HepG2 (cell line): ENCODE measurements around the gene B3GNT9. TPM values are rescaled to one million over a fixed set of nuclear protein-coding genes. Genes with fewer than 3 reads are reported as not detected.

Experiments used
- GPN1 ChIP-seq: sonication (generic); formaldehyde crosslinking; IDR thresholded peaks from 2 replicates; pipeline ENCODE4 v1.5.1; 2020; ENCODE audit warnings: missing genetic modification reagents, borderline replicate concordance
- KAT7 ChIP-seq: IDR thresholded peaks from 2 replicates; pipeline ENCODE4 v1.6.1; 2018; ENCODE audit warnings: borderline replicate concordance, missing compliant biosample characterization
- MNT ChIP-seq: fragments of 450-650 bp; IDR thresholded peaks from 2 replicates; pipeline ENCODE4 v1.6.1; 2016
- SIX1 ChIP-seq: sonication (generic); formaldehyde crosslinking; IDR thresholded peaks from 2 replicates; pipeline ENCODE4 v1.4.0; 2020; ENCODE audit warnings: missing genetic modification reagents, borderline replicate concordance
- ZBTB39 ChIP-seq: sonication (generic); formaldehyde crosslinking; IDR thresholded peaks from 2 replicates; pipeline ENCODE4 v1.5.0; 2020; ENCODE audit warnings: missing genetic modification reagents
- ZFP90 ChIP-seq: sonication (generic); formaldehyde crosslinking; IDR thresholded peaks from 2 replicates; pipeline ENCODE4 v1.8.0; 2022; ENCODE audit warnings: missing genetic modification reagents, mild to moderate bottlenecking, inconsistent platforms, borderline replicate concordance
- ZHX2 ChIP-seq, 2 experiments: sonication (generic) in 1 of 2; formaldehyde crosslinking in 1 of 2; IDR thresholded peaks; 2 replicates each; pipeline versions ENCODE4 v1.6.1 to v1.9.0; 2014 to 2022; ENCODE audit warnings: antibody characterized with exemption in 1 of 2, borderline replicate concordance in 1 of 2, inconsistent platforms in 1 of 2, low read depth in 1 of 2, missing genetic modification reagents in 1 of 2
- ZIK1 ChIP-seq: sonication (generic); formaldehyde crosslinking; IDR thresholded peaks from 2 replicates; pipeline ENCODE4 v1.5.0; 2020; ENCODE audit warnings: mild to moderate bottlenecking, low read depth, missing genetic modification reagents, borderline replicate concordance
- ZMAT5 ChIP-seq: sonication (generic); formaldehyde crosslinking; IDR thresholded peaks from 2 replicates; pipeline ENCODE4 v1.5.0; 2020; ENCODE audit warnings: mild to moderate bottlenecking, low read depth, missing genetic modification reagents, borderline replicate concordance
- ZNF180 ChIP-seq: sonication (generic); formaldehyde crosslinking; IDR thresholded peaks from 2 replicates; pipeline ENCODE4 v1.4.0; 2020; ENCODE audit warnings: low read depth, missing genetic modification reagents, borderline replicate concordance
- ZNF512B ChIP-seq: sonication (generic); formaldehyde crosslinking; IDR thresholded peaks from 2 replicates; pipeline ENCODE4 v1.5.1; 2020; ENCODE audit warnings: missing genetic modification reagents, mild to moderate bottlenecking, borderline replicate concordance
- ZNF777 ChIP-seq: sonication (generic); formaldehyde crosslinking; IDR thresholded peaks from 2 replicates; pipeline ENCODE4 v1.4.0; 2020; ENCODE audit warnings: missing genetic modification reagents
- ZNF850 ChIP-seq: sonication (generic); formaldehyde crosslinking; conservative IDR thresholded peaks from 2 replicates; pipeline ENCODE4 v1.9.0; 2021; ENCODE audit warnings: mild to moderate bottlenecking, missing genetic modification reagents
- polyA plus RNA-seq, 8 experiments: library from polyadenylated mRNA; depleted of rRNA in 3 of 8; stranded (reverse) in 7 of 8; unstranded in 1 of 8; fragments of >200 nt; fragmentation: Illumina TruSeq in 4 of 8; extraction: Trizol in 4 of 8; gene quantifications; 2 replicates each; pipeline versions ENCODE4 v1.2.1 to v1.2.3, GENCODE V29; 2011 to 2016; ENCODE audit warnings: low read depth in 4 of 8, missing spikeins in 1 of 8, mixed read lengths in 1 of 8; ENCODE audit not compliant: insufficient read depth in 1 of 8
- total RNA-seq, 5 experiments: library from RNA; depleted of rRNA; stranded (reverse); fragments of >200 nt; fragmentation: Illumina TruSeq; extraction: Trizol; gene quantifications; 2 replicates each; pipeline ENCODE4 v1.2.3, GENCODE V29; 2016; ENCODE audit warnings: low read depth in 1 of 5

The B3GNT9 gene
- total and polyA plus RNA-seq, 2 of the 13 experiments (the other 11 are each of a cell fraction or from before 2014, with no cell fraction given): 1.5 to 3.1 TPM

- no peak for TF ChIP-seq KAT7 (CRISPR knock-in tag)
- TF ChIP-seq ZFP90: peak; percentile 98
- TF ChIP-seq ZMAT5: no peak
- no peak for TF ChIP-seq ZHX2 (IDR thresholded peaks at IDR 0.05; ENCODE audit: low read depth)
- peak; percentile 86; the same call in 1 of the 2 replicates for TF ChIP-seq ZHX2 (CRISPR knock-in tag; IDR thresholded peaks at IDR 0.05; ENCODE audit: borderline replicate concordance)
- TF ChIP-seq ZNF180 (CRISPR knock-in tag): peak; percentile 83; the same call in 1 of the 2 replicates
- peak; percentile 84 for TF ChIP-seq ZNF777 (CRISPR knock-in tag)
- 0 out of 2 replicates have a peak, but pooled peaks have one; percentile 33 for TF ChIP-seq ZNF850 (CRISPR knock-in tag)
- peak; percentile 72; the same call in 1 of the 2 replicates for TF ChIP-seq SIX1 (CRISPR knock-in tag)
- TF ChIP-seq ZBTB39 (CRISPR knock-in tag): peak; percentile 72; the same call in 1 of the 2 replicates
- peak; percentile 86 for TF ChIP-seq ZIK1 (CRISPR knock-in tag)
- TF ChIP-seq MNT: peak; percentile 51
- TF ChIP-seq GPN1 (CRISPR knock-in tag): peak; percentile 72; the same call in 1 of the 2 replicates
- TF ChIP-seq ZNF512B (CRISPR knock-in tag): peak; percentile 84; the same call in 1 of the 2 replicates
Measured at GRCh38 chr16:67184995-67185650, 34.3 kb upstream of the B3GNT9 start (continued).
